Measurements from ENCODE around the gene SCFD1.
A peak's percentile ranks its signal among the peaks of the same experiment; 100 is the strongest.
"Not testable (repeated sequence)": the region's sequence is repeated elsewhere in the genome, so short reads cannot be mapped to it uniquely, and the experiment has no call there.

The SCFD1 gene, protein sequence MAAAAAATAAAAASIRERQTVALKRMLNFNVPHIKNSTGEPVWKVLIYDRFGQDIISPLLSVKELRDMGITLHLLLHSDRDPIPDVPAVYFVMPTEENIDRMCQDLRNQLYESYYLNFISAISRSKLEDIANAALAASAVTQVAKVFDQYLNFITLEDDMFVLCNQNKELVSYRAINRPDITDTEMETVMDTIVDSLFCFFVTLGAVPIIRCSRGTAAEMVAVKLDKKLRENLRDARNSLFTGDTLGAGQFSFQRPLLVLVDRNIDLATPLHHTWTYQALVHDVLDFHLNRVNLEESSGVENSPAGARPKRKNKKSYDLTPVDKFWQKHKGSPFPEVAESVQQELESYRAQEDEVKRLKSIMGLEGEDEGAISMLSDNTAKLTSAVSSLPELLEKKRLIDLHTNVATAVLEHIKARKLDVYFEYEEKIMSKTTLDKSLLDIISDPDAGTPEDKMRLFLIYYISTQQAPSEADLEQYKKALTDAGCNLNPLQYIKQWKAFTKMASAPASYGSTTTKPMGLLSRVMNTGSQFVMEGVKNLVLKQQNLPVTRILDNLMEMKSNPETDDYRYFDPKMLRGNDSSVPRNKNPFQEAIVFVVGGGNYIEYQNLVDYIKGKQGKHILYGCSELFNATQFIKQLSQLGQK

DNA sequence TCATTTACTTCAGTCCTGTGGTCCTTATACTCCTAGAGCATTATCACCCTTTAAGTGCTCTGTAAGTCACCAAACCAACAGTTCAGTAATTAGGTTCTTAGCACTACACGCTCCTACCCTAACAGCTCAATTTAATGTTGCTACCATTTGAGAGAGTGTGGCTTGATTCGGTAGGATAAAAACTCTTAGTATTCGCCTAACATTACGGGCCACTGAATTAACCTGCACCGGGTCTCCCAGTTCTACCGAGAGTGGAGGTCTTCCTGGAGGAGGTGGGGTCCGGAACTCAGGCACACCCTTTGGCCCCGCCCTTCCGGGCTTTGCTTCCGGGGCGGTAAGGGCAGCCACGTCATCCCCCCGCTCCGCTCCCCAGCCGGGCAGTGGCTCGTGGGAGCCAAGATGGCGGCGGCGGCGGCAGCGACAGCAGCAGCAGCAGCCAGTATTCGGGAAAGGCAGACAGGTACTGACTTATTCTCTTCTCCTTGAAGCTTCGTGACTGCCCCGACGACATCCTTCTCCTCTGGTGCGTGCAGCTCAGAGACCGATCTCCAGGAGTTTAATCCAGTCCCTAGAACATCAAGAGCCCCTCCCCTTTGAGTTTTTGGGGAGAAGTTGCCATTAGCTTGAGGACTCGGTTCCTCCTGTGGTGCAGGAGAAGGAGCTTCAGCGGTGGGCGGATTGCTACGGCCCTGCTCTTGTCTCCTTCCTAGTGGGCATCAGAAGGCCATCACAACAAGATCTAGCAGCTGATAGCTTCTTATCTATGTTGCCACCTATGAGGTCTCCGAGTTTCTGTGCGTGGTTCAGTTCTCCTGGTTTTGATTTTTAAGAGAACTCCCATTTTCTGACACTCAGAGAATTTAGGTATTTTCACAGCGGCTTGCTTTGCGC, at the start of gene SCFD1:
Gene SCFD1 (plus strand): TSS at position 380 of the 891 bp plus-strand sequence. CDS start 20 bp downstream, at position 400.
- TF ChIP-seq, protein P1, sequence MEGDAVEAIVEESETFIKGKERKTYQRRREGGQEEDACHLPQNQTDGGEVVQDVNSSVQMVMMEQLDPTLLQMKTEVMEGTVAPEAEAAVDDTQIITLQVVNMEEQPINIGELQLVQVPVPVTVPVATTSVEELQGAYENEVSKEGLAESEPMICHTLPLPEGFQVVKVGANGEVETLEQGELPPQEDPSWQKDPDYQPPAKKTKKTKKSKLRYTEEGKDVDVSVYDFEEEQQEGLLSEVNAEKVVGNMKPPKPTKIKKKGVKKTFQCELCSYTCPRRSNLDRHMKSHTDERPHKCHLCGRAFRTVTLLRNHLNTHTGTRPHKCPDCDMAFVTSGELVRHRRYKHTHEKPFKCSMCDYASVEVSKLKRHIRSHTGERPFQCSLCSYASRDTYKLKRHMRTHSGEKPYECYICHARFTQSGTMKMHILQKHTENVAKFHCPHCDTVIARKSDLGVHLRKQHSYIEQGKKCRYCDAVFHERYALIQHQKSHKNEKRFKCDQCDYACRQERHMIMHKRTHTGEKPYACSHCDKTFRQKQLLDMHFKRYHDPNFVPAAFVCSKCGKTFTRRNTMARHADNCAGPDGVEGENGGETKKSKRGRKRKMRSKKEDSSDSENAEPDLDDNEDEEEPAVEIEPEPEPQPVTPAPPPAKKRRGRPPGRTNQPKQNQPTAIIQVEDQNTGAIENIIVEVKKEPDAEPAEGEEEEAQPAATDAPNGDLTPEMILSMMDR (IDR thresholded peaks at IDR 0.05; ENCODE audit: insufficient read depth, missing control alignments): no peak
- FAIRE-seq (peak; percentile 21), DNase-seq (ENCODE audit: insufficient read length, low spot score) (peak; percentile 31)

DNA sequence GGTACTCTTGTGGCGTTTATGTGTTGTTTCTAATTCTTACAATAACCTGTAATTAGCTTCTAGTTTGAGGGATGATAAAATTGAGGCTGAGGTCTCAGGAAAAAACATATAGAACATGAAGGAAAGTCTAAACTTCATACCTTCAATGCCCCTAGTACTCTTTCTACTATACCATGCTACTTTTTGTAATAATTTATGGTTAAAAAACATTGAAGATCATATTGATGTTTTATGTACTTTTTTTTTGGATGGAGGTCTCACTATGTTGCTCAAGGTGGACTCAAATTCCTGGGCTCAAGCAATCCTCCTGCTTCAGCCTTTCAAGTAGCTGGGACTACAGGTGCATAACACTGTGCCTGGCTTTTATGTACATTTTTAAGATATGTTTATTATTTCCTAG, 49.3 kb upstream of the SCFD1 start:
- TF ChIP-seq, protein P1 (IDR thresholded peaks at IDR 0.05; ENCODE audit: insufficient read depth, missing control alignments): no peak
- FAIRE-seq (no peak), DNase-seq (ENCODE audit: insufficient read length, low spot score) (no peak)

DNA sequence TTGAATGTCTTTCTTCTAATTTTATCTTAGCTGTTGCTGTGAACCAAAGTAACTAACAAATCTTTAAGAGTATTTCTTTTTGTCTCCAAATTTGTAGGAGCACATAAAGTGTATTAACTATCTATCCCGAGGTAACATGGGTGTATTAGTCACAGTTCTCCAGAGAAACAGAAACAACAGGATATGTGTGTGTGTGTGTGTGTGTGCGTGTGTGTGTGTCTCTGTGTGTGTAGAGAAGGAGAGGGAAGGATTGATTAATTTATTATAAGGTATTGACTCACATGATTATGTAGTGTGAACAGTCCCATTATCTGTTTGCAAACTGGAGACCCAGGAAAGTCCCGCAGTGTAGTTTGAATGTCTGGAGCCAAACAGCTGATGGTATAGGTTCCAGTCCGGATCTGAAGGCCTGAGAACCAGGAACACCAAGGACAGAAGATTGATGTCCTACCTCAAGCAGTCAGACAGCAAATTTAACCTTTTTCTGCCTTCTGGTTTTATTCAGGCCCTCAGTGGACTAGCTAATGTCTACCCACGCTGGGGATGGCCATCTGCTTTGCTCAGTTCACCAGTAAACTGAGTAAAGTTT, 48.8 kb upstream of the SCFD1 start:
- DNase-seq (ENCODE audit: insufficient read length, low spot score) (no peak), FAIRE-seq (no peak)
- TF ChIP-seq, protein P1 (IDR thresholded peaks at IDR 0.05; ENCODE audit: insufficient read depth, missing control alignments): no peak

DNA sequence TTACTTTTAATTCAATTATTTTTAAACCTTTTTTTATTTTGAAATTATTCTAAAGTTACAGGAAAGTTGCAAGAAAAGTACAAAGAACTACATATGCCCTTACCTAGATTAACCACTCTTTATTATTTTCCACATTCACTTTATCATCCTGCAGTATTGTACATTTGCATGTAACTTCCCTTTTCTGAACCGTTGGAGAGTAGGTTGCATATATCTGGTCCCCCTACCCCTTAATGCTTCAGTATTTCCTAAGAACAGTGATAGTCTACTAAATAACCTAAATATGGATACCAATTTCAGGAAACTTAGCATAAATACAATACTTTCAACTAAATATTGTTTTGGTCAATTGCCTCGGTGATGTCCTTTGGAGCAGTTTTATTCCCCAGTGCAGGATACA, 48.2 kb upstream of the SCFD1 start:
- FAIRE-seq (no peak), DNase-seq (ENCODE audit: insufficient read length, low spot score) (no peak)

DNA sequence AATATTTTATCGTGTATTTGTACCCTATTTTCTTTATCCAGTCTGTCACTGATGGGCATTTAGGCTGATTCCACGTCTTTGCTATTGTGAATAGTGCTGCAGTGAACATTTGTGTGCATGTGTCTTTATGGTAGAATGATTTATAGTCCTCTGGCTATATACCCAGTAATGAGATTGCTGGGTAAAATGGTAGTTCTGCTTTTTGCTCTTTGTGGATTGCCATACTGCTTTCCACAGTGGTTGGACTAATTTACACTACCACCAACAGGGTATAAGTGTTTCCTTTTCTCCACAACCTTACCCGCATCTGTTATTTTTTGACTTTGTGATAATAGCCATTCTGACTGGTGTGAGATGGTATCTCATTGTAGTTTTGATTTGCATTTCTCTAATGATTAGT, 47.3 kb upstream of the SCFD1 start:
- not testable (repeated sequence) for FAIRE-seq; DNase-seq (ENCODE audit: insufficient read length, low spot score)

More for the DNA sequence above, 48.2 kb upstream of the SCFD1 start:
- TF ChIP-seq, protein P1 (IDR thresholded peaks at IDR 0.05; ENCODE audit: insufficient read depth, missing control alignments): no peak

DNA sequence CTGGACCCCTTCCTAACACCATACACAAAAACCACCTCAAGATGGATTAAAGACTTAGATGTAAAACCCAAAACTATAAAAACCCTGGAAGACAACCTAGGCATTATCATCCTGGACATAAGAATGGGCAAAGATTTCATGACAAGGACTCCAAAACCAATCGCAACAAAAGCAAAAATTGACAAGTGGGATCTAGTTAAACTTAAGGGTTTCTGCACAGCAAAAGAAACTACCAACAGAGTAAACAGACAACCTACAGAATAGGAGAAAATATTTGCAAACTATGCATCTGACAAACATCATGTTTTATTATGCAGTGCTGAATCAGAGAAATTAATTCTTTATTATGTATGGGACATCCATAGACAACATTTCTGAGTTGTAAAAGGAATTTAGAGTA, 45.8 kb upstream of the SCFD1 start:
- FAIRE-seq; DNase-seq (ENCODE audit: insufficient read length, low spot score): not testable (repeated sequence)

DNA sequence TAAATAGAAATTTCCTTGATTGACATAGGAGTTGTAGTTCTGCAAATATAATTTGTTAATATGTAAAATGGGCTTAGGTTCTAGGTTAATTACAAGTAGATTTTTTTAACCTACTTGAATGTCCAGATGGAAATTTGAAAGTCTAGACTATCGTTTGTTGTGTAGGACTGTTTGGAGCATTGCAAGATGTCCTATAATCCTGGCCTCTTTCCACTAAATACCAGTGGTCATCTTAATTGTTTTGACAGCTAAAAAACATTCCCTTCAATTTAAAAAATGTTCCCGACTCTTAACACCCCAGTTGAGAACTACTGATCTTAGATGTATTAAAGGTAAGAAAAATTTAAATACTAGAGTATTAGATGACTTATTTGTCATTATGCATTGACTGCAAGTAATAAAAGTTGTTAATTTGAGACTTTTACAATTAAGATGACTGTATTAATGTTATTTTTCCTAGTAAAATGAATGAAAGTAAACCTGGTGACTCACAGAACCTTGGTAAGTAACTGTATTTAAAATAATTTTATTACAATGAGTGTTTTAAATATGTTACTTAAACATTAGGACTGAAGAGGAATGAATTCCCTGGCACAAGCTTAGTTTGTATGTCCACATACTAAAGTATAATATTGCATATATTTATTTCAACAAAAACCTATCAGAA, 41.4 kb upstream of the SCFD1 start:
- TF ChIP-seq, protein P1 (IDR thresholded peaks at IDR 0.05; ENCODE audit: insufficient read depth, missing control alignments): no peak
- no peak for DNase-seq (ENCODE audit: insufficient read length, low spot score)
- no peak for FAIRE-seq

Measured in D721Med (cell line).